ENCODE results near the gene CLDN3. TPM values are rescaled to one million over a fixed set of nuclear protein-coding genes. Genes with fewer than 3 reads are reported as not detected.
A peak's percentile ranks its signal among the peaks of the same experiment; 100 is the strongest.
"Not testable (repeated sequence)": the region's sequence is repeated elsewhere in the genome, so short reads cannot be mapped to it uniquely, and the experiment has no call there.

The CLDN3 gene
- total RNA-seq, 2 donors from 2014 or later, result not detected

GRCh38 chr7:73721377-73721817 lies 48.7 kb downstream of the CLDN3 start:
- Mint-ChIP-seq H3K27me3 (no peaks in the 10 kb centered on the region), H3K4me3 (peak overlapping the region; percentile 78), H3K4me1 (peaks cover 20% of the 10 kb centered on the region), H3K36me3 (ENCODE audit: low read depth) (no peaks in the 10 kb centered on the region), H3K27ac (no peak overlapping the region)
- no peaks in the 10 kb centered on the region for H3K9me3 ChIP-seq (ENCODE audit: control insufficient read depth, low read length, poor library complexity, severe bottlenecking)
- ATAC-seq, result no peak
- no peak for DNase-seq

- H3K9me3 ChIP-seq (ENCODE audit: control insufficient read depth, low read length, poor library complexity, severe bottlenecking); H3K36me3 Mint-ChIP-seq (ENCODE audit: low read depth); H3K27me3 Mint-ChIP-seq; ATAC-seq; DNase-seq: not testable (repeated sequence)
- Mint-ChIP-seq H3K4me3 (peak overlapping the region; percentile 85), H3K27ac (peak overlapping the region; percentile 89), H3K4me1 (peaks cover 20% of the 10 kb centered on the region)
Observed at GRCh38 chr7:73720443-73720842, 49.6 kb downstream of the CLDN3 start.

- Mint-ChIP-seq H3K27me3 (no peaks in the 10 kb centered on the region), H3K4me1 (peaks cover 19% of the 10 kb centered on the region), H3K4me3 (peak overlapping the region; percentile 85), H3K36me3 (ENCODE audit: low read depth) (no peaks in the 10 kb centered on the region), H3K27ac (peak overlapping the region; percentile 89)
- ATAC-seq, result no peak
- no peak for DNase-seq
- H3K9me3 ChIP-seq (ENCODE audit: control insufficient read depth, low read length, poor library complexity, severe bottlenecking), result no peaks in the 10 kb centered on the region
Observed at GRCh38 chr7:73719806-73720169, 50.3 kb downstream of the CLDN3 start.

Other genes with a start within 250 kb of the CLDN3 start
- gene BAZ1B, start 248.0 kb downstream of the CLDN3 start, total RNA-seq, result 10 to 100 TPM; 51.2 to 52.6 TPM
- gene BCL7B, start 212.6 kb downstream of the CLDN3 start, total RNA-seq, result 100 to 1,000 TPM; 112 to 116 TPM
- 10 to 100 TPM; 15.3 to 22.9 TPM for gene TBL2, start 191.7 kb downstream of the CLDN3 start, total RNA-seq
- gene MLXIPL, start 145.7 kb downstream of the CLDN3 start, total RNA-seq, result not detected
- under 1 TPM in 1 of 2 donors, not detected in 1; 0.76 TPM for gene VPS37D, start 102.4 kb downstream of the CLDN3 start, total RNA-seq
- 10 to 100 TPM; 10.6 to 11.5 TPM for gene DNAJC30, start 86.8 kb downstream of the CLDN3 start, total RNA-seq
- 10 to 100 TPM; 96.0 to 98.0 TPM for gene BUD23, start 86.7 kb downstream of the CLDN3 start, total RNA-seq
- 10 to 100 TPM; 18.4 to 21.2 TPM for gene STX1A, start 50.6 kb downstream of the CLDN3 start, total RNA-seq
- 10 to 100 TPM; 14.0 to 15.1 TPM for gene ABHD11, start 31.5 kb downstream of the CLDN3 start, total RNA-seq
- gene CLDN4, start 60.7 kb upstream of the CLDN3 start, total RNA-seq, result under 1 TPM; 0.17 to 0.23 TPM
- gene METTL27, start 72.2 kb upstream of the CLDN3 start, total RNA-seq, result under 1 TPM; 0.73 to 0.85 TPM
- not detected for gene TMEM270, start 90.9 kb upstream of the CLDN3 start, total RNA-seq

Data from T-helper 17 cell (primary cell).